Measurements from ENCODE around the gene HKDC1.

Gene HKDC1

DNA sequence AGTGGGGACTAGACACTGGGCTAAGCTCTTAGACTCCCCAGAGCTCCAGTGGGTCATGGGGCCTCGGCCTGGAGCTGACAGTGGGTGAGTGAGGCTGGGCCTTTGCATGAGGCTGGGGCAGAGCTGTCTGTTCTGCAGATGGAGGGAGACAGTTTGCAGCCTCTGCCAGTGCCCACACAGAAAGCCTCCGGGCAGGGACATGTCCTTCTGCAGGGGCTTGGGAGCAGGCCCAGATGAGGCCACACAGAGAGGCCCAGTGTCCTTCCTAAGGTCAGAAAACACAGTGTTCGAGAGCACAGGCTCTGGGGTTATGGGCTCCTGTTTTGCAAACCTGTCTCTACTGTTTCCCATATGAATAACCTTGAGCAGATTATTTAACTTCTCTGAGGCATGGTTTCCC is 33.0 kb downstream of the HKDC1 start:
- Mint-ChIP-seq H3K9me3 (peaks cover 8% of the 10 kb centered on the region), H3K27ac (no peak overlapping the region), H3K4me1 (no peaks in the 10 kb centered on the region), H3K4me3 (no peak overlapping the region), H3K36me3 (ENCODE audit: low read depth) (peaks cover 4% of the 10 kb centered on the region), H3K27me3 (ENCODE audit: low read depth) (peaks cover 8% of the 10 kb centered on the region)
- TF ChIP-seq, protein P1, sequence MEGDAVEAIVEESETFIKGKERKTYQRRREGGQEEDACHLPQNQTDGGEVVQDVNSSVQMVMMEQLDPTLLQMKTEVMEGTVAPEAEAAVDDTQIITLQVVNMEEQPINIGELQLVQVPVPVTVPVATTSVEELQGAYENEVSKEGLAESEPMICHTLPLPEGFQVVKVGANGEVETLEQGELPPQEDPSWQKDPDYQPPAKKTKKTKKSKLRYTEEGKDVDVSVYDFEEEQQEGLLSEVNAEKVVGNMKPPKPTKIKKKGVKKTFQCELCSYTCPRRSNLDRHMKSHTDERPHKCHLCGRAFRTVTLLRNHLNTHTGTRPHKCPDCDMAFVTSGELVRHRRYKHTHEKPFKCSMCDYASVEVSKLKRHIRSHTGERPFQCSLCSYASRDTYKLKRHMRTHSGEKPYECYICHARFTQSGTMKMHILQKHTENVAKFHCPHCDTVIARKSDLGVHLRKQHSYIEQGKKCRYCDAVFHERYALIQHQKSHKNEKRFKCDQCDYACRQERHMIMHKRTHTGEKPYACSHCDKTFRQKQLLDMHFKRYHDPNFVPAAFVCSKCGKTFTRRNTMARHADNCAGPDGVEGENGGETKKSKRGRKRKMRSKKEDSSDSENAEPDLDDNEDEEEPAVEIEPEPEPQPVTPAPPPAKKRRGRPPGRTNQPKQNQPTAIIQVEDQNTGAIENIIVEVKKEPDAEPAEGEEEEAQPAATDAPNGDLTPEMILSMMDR (IDR thresholded peaks at IDR 0.05; ENCODE audit: unreplicated experiment in 3 of 3), result no peak

DNA sequence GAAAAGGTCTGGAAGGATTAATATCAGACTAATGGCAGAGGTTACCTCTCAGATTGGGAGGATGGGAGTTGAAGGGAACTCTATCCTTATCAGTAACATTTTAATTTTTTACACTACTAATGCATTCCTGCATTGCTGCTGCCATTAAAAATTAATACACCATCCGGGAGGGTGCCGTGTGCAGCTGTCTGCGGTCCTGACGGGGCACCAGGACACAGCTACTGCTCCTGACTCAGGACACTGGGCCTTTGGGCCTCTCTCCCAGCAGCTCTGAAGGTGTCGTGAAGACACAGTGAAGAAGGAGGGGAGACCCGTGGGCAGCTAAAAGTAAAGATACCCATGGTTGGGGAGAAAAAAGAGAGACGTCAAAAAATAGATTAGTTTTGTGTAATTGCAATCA is 34.7 kb downstream of the HKDC1 start:
- TF ChIP-seq, protein P1 (IDR thresholded peaks at IDR 0.05; ENCODE audit: unreplicated experiment in 3 of 3), result no peak
- Mint-ChIP-seq H3K36me3 (ENCODE audit: low read depth) (peaks cover 8% of the 10 kb centered on the region), H3K27me3 (ENCODE audit: low read depth) (peaks cover 11% of the 10 kb centered on the region), H3K27ac (no peak overlapping the region), H3K9me3 (peaks cover 17% of the 10 kb centered on the region), H3K4me1 (peaks cover 2% of the 10 kb centered on the region), H3K4me3 (no peak overlapping the region)

DNA sequence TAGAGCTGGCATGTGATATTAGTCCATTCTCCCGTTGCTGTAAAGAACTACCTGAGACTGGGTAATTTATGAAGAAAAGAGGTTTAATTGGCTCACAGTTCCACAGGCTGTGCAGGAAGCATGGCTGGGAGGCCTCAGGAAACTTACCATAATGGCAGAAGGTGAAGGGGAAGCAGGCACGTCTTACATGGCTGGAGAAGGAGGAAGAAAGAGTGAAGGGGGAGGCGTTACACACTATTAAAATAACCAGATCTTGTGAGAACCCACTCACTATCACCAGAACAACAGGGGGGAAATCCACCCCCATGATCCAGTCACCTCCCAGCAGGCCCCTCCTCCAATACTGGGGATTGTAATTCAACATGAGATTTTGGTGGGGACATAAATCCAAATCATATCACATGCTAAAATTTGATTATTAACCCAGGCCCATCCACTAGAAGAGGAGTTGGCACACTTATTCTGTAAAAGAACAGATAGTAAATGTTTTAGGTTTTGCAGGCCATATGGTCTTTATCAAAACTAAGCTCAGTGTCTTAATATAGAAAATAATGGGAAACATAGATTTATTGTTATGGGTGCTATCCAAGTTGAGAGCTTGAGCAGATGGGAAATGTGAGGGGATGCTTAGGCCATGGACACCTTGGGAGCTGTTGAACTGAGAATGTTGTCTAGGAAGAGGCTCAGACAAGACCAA is 39.6 kb downstream of the HKDC1 start:
- Mint-ChIP-seq H3K4me3 (no peak overlapping the region), H3K36me3 (ENCODE audit: low read depth) (peaks cover 4% of the 10 kb centered on the region), H3K9me3 (peaks cover 9% of the 10 kb centered on the region), H3K4me1 (peaks cover 10% of the 10 kb centered on the region), H3K27me3 (ENCODE audit: low read depth) (peaks cover 14% of the 10 kb centered on the region), H3K27ac (peak overlapping the region in 2 of 3 experiments; percentile 33 to 63)
- TF ChIP-seq, protein P1 (IDR thresholded peaks at IDR 0.05; ENCODE audit: unreplicated experiment in 3 of 3), result no peak

DNA sequence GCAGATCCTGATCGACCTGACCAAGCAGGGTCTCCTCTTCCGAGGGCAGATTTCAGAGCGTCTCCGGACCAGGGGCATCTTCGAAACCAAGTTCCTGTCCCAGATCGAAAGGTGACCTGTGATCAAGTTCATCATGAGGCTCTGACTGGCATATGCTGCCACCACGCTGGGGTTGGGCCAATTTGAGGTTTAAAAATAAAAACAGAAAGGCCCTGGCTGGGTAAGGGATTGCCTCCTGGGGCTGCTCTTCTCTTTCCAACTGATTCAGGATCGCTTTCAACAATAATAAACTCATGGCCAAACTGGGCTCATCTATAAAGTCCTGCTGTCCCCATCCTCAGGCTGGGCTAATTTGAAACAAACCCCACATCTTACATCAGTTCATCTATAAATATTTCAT is 41.1 kb downstream of the HKDC1 start:
- Mint-ChIP-seq H3K9me3 (peaks cover 9% of the 10 kb centered on the region), H3K36me3 (ENCODE audit: low read depth) (peaks cover 4% of the 10 kb centered on the region), H3K27me3 (ENCODE audit: low read depth) (peaks cover 9% of the 10 kb centered on the region), H3K4me1 (peaks cover 10% of the 10 kb centered on the region), H3K27ac (no peak overlapping the region), H3K4me3 (no peak overlapping the region)
- TF ChIP-seq, protein P1 (IDR thresholded peaks at IDR 0.05; ENCODE audit: unreplicated experiment in 3 of 3), result no peak

DNA sequence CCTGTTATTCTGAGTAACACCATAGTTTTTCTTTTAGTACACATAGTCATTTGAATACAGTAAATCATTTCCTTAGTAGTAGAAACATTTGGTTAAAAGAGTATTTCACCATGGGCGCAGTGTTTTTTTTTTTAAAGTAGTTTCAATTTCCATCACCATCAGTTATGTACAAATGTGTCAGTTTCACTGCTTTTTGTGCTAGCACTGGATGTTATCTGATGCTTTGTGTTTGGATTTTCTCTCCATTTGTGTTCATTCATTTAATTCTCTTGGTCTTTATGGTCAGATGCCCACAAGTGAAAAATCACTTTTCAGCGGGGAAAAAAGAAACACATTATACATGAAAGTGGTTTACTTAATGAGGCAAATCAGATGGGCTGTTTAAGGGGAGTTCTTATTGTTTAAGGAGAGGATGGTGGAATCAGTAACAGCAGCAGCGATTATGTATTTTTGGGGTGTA is 42.2 kb downstream of the HKDC1 start:
- H3K27ac Mint-ChIP-seq, result no peak overlapping the region
- H3K36me3 Mint-ChIP-seq (ENCODE audit: low read depth), result peaks cover 4% of the 10 kb centered on the region
- peaks cover 15% of the 10 kb centered on the region for H3K27me3 Mint-ChIP-seq (ENCODE audit: low read depth)
- H3K4me3 Mint-ChIP-seq, result no peak overlapping the region
- TF ChIP-seq, protein P1 (IDR thresholded peaks at IDR 0.05; ENCODE audit: unreplicated experiment in 3 of 3), result no peak
- peaks cover 10% of the 10 kb centered on the region for H3K4me1 Mint-ChIP-seq
- H3K9me3 Mint-ChIP-seq, result peaks cover 9% of the 10 kb centered on the region

DNA sequence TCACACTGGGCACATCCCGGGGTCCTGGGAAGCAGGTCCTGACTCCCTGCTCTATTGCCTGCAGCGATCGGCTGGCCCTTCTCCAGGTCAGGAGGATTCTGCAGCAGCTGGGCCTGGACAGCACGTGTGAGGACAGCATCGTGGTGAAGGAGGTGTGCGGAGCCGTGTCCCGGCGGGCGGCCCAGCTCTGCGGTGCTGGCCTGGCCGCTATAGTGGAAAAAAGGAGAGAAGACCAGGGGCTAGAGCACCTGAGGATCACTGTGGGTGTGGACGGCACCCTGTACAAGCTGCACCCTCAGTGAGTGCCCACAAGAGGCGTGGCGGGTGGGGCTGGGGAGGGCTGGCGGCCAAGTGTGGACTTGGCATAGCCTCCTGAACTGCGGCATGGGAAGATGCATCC is 45.4 kb downstream of the HKDC1 start:
- TF ChIP-seq, protein P1 (IDR thresholded peaks at IDR 0.05; ENCODE audit: unreplicated experiment in 3 of 3), result no peak
- peaks cover 19% of the 10 kb centered on the region for H3K27me3 Mint-ChIP-seq (ENCODE audit: low read depth)
- H3K27ac Mint-ChIP-seq, result no peak overlapping the region
- H3K36me3 Mint-ChIP-seq (ENCODE audit: low read depth), result no peaks in the 10 kb centered on the region
- no peak overlapping the region for H3K4me3 Mint-ChIP-seq
- H3K9me3 Mint-ChIP-seq, result no peaks in the 10 kb centered on the region
- H3K4me1 Mint-ChIP-seq, result peaks cover 5% of the 10 kb centered on the region

Data from nephron (organoid).